Measurements from ENCODE around the gene CTAG1A. TPM values are rescaled to one million over a fixed set of nuclear protein-coding genes. Genes with fewer than 3 reads are reported as not detected.

The CTAG1A gene
- total and polyA plus RNA-seq, 9 of the 15 experiments (the other 6 are each of a cell fraction or from before 2014, with no cell fraction given), result 0.32 TPM; not detected in 8

DNA sequence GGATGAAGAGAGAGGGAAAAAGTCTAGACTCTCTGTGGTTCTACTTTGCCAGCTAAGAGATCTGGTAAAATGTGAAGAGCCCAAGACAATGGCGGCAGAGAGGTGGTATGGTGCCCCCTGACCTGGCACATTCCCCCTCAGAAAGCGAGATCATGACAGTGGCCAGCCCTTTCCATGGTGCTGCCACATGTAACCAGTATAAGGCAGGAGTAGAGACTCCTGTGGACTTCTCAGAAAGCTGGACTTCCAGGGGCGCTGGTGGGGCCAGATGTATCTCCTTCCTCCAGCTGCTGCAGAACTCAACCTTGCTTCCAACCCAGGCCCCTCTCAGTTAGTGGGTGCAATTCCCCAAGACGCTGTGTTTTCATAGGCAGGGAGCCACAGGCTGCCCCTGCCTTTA, 9.6 kb downstream of the CTAG1A start:
- no peak overlapping the region for H3K9ac ChIP-seq (ENCODE audit: insufficient read depth in 1 of 2, low read depth in 2 of 2, low read length in 2 of 2)
- H3K4me3 ChIP-seq, result no peak overlapping the region
- DNase-seq (ENCODE audit: extremely low read depth in 1 of 4, low spot score in 3 of 4), result no peak
- TF ChIP-seq MYNN (IDR thresholded peaks at IDR 0.05) (no peak), MYNN (CRISPR knock-in tag; IDR thresholded peaks at IDR 0.05) (no peak), ZNF644 (tag; IDR thresholded peaks at IDR 0.05; ENCODE audit: low read depth) (no peak), SIN3B (IDR thresholded peaks at IDR 0.05; ENCODE audit: low read depth) (no peak), ZKSCAN1 (IDR thresholded peaks at IDR 0.05; ENCODE audit: low read depth, low read length) (no peak), NELFE (IDR thresholded peaks at IDR 0.05; ENCODE audit: insufficient read depth, insufficient read length) (no peak), POLR3A (IDR thresholded peaks at IDR 0.05; ENCODE audit: borderline replicate concordance, extremely low read depth, insufficient read depth, insufficient read length) (no peak), NFE2L1 (tag; IDR thresholded peaks at IDR 0.05; ENCODE audit: borderline replicate concordance, low read depth) (no peak)
- TF ChIP-seq, protein P1, sequence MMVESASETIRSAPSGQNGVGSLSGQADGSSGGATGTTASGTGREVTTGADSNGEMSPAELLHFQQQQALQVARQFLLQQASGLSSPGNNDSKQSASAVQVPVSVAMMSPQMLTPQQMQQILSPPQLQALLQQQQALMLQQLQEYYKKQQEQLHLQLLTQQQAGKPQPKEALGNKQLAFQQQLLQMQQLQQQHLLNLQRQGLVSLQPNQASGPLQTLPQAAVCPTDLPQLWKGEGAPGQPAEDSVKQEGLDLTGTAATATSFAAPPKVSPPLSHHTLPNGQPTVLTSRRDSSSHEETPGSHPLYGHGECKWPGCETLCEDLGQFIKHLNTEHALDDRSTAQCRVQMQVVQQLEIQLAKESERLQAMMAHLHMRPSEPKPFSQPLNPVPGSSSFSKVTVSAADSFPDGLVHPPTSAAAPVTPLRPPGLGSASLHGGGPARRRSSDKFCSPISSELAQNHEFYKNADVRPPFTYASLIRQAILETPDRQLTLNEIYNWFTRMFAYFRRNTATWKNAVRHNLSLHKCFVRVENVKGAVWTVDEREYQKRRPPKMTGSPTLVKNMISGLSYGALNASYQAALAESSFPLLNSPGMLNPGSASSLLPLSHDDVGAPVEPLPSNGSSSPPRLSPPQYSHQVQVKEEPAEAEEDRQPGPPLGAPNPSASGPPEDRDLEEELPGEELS (CRISPR knock-in tag; IDR thresholded peaks at IDR 0.05; ENCODE audit: borderline replicate concordance), result no peak
- no TSS peak for BruUV-seq (replicated peaks)
- CTCF ChIA-PET (ENCODE audit: low intra/inter-chr PET ratio), result no interaction called here
- H3K9me3 ChIP-seq (replicated peaks; ENCODE audit: control insufficient read depth, insufficient read depth, low read depth, low read length), result no peaks in the 10 kb centered on the region; the same call in 1 of the 2 replicates
- no peaks in the 10 kb centered on the region for H3K9me1 ChIP-seq (ENCODE audit: control insufficient read depth, insufficient read depth, low read length)
- peaks cover 0 to 2% of the 10 kb centered on the region in 2 experiments; a peak in 1 of 5 replicates for H3K4me1 ChIP-seq (replicated peaks in 1 of 2; ENCODE audit: control insufficient read depth in 2 of 2, insufficient read depth in 2 of 2, low read length in 2 of 2)
- ATAC-seq, result no peak
- no peak for FAIRE-seq
- in situ Hi-C loops (cut with MboI), result loop anchor here (25.0 kb wide), 1 partner anchor 143 kb away; no protein-coding TSS in a partner anchor
- peaks cover 0 to 17% of the 10 kb centered on the region in 2 experiments; a peak in 2 of 5 replicates for H3K27me3 ChIP-seq (ENCODE audit: control insufficient read depth in 2 of 2, insufficient read depth in 2 of 2, low read length in 2 of 2)
- H4K20me1 ChIP-seq (replicated peaks; ENCODE audit: control insufficient read depth, insufficient read depth, low read length), result no peaks in the 10 kb centered on the region
- POLR2A ChIA-PET, result no interaction called here
- H2AFZ ChIP-seq (ENCODE audit: low read depth, low read length), result no peak overlapping the region
- H3K4me2 ChIP-seq (ENCODE audit: insufficient read depth, low read length), result no peak overlapping the region
- no peaks in the 10 kb centered on the region for H3K79me2 ChIP-seq (ENCODE audit: control insufficient read depth, insufficient read depth, low read length)
- intact Hi-C loops (cut with micrococcal nuclease), result no loop called here
- H3K36me3 ChIP-seq (ENCODE audit: control insufficient read depth, insufficient read depth, low read length), result no peaks in the 10 kb centered on the region
- WGBS (ENCODE audit: insufficient coverage, low coverage, missing lambda C conversion rate), result 4% methylated on average over 4 of the region's 4 CpGs
- H3K27ac ChIP-seq (ENCODE audit: extremely low read depth, low read depth, low read length), result no peak overlapping the region
